WI38 (cell line): ENCODE measurements around the gene DSTN.

ENCODE experiments used
- H3K4me3 ChIP-seq: 2 replicates; pipeline ENCODE4 v1.5.1; 2011; ENCODE audit warnings: low read depth, mild to moderate bottlenecking, control low read depth, low read length
- TF ChIP-seq, protein P1 (sequence below): IDR thresholded peaks from 2 replicates; pipeline ENCODE4 v1.5.1; 2012; ENCODE audit warnings: low read depth, mild to moderate bottlenecking, control low read depth, low read length

DSTN gene

DNA sequence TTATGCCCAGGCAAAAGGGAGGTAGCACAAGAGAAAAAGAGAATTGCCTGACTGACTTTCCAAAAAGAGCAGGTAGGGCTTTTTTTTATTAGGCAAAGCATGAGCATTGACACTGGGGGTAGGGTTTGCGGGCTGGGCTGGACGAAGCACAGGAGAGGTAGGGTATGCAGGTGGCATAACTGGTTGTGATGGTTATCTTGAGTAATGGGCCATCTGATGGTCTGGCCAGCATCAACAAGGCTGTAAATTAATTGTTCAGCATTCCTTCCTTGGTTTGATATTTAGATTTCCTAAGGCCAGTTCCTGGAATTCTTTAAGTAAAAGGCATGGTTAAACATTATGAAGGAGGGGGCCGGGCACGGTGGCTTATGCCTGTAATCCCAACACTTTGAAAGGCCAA, 24.7 kb upstream of the DSTN start:
- no peak overlapping the region for H3K4me3 ChIP-seq
- TF ChIP-seq, protein P1, sequence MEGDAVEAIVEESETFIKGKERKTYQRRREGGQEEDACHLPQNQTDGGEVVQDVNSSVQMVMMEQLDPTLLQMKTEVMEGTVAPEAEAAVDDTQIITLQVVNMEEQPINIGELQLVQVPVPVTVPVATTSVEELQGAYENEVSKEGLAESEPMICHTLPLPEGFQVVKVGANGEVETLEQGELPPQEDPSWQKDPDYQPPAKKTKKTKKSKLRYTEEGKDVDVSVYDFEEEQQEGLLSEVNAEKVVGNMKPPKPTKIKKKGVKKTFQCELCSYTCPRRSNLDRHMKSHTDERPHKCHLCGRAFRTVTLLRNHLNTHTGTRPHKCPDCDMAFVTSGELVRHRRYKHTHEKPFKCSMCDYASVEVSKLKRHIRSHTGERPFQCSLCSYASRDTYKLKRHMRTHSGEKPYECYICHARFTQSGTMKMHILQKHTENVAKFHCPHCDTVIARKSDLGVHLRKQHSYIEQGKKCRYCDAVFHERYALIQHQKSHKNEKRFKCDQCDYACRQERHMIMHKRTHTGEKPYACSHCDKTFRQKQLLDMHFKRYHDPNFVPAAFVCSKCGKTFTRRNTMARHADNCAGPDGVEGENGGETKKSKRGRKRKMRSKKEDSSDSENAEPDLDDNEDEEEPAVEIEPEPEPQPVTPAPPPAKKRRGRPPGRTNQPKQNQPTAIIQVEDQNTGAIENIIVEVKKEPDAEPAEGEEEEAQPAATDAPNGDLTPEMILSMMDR, result no peak

DNA sequence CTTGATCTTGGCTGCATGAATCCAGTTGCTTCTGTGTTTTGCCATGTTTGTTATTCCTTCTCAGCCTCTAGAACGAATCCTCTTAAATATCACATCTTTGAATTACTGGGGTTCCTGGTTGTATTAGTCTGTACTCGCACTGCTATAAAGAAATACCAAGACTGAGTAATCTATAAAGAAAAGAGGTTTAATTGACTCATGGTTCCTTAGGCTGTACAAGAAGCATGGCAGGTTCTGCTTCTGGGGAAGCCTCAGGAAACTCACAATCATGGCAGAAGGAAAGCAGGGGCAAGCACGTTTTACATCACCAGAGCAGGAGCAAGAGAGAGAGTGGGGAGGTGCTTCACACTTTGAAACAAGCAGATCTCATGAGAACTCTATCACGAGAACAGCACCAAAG, 20.7 kb upstream of the DSTN start:
- H3K4me3 ChIP-seq, result no peak overlapping the region
- TF ChIP-seq, protein P1, result no peak

DNA sequence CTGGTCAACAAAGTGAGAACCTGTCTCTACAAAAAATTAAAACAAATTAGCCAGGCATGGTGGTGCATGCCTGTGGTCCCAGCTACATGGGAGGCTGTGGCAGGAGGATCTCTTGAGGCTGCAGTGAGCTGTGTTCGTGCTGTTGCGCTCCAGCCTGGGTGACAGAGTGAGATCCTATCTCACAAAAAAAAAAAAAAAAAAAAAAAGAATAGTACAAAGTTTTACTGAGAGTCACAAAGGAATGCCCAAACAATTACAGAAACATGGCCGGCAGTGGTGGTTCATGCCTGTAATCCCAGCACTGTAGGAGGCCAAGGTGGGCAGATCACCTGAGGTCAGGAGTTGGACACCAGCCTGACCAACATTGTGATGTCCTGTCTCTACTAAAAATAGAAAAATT, 14.8 kb upstream of the DSTN start:
- TF ChIP-seq, protein P1, result no peak
- H3K4me3 ChIP-seq, result no peak overlapping the region

DNA sequence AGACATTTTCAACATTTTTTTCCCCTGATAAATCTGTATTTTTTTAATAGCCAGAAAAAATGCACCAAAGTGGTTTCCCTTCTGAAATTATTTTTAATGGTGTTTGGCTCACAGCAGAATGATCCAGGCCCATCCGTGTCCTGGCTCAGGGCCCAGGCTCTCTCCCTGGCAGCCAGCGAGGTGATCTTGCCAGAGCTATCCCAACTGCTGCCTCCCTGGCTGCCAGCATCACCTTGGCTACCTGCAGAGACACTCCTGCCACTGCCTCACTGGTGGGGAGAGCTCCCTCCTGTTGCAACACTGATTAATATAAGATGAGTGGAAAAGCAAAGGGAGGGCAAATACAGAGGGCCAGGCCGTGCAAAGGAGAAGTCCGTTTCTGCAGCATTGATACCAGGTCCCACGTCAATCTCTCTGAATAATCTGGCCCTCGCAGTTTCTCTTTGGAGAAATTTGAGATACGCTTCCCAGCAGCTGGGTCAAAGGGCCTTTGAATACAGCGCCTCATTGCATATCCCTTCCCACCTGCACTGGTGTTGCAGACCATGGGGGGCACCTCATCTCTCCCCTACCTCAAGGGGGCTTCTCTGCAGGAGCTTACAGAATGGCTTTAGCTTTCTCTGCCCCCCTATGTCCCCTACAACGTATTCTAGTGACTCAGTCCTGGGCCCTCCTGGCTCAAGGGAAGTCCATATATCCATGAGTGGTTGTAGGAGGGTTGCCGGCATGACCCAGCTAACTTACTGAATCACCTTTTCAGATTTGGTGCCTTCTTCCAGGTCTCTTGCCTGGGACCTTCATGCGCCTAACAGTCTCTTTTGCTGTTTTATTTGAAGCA, 12.8 kb upstream of the DSTN start:
- TF ChIP-seq, protein P1, result no peak
- H3K4me3 ChIP-seq, result peak overlapping the region; percentile 19; the same call in 1 of the 2 replicates

DNA sequence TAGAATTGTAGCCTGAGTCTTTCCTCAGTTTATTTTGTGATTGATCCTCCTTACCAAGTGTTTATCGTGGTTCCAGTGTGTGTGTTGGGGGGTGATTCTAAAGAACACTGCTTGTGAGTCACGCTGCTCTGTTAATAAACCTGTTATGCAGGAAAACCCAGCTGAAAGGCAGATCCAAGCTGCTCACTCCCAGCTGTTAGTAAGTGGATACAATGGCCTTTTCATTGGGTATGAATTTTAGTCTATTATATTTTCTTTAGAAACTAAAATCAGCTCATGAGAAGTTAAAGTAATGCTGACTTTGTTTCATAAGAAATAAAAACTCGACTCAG, 12.2 kb upstream of the DSTN start:
- TF ChIP-seq, protein P1, result no peak
- H3K4me3 ChIP-seq, result peak overlapping the region; percentile 19; the same call in 1 of the 2 replicates

DNA sequence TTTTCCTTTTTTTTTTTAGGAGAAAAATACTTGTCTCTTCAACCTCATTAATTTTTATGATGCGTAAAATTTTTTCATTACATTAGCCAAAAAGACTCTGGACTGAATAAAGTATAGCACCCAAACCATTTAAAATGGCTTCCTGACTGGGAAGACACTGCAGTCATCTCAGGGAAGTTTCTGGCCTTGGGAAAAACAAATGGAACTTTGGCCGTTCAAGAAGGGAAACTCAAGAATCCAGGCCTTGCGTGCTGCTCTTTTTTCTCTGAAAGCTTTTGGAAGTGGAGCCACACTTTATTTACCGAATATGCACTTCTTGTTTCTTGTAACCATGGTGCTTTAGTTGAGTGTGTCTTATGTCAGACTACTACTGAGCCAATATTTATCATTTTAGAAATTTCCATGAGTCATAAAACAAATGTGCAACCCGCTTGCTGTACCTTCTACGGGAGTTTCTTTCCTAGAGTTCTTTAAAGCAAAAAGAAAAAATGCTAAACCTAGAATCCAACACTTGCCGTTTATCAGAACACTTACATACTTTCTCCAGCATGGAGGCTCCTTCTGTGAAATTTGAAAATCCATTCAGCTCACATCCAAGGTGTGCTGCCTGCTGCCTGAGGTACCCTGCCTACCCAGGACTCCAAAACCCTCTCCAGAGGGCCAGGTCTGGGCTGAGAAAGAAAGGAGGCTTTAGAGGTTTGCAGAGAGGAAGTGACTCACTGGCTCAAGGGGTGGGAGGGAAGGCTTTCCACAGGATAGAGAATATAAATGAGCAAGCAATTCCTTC, 11.5 kb upstream of the DSTN start:
- TF ChIP-seq, protein P1, result no peak
- H3K4me3 ChIP-seq, result peak overlapping the region; percentile 34

DNA sequence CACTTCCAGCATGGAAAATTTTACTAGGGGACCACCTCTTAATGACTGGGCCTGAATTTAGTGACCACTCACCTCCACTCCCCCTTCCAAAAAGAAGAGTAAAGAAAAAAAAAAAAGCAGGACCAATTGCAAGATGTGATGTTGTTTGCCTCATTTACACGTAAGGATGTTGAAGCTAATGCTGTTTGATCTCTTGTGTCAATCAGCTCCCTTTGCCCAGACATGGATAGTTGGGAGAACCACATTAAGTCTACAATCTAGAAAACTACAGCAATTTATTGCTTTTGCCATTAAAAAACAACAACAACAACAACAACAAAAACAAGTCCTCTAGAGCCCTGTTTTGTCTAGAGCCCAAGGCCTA, 11.0 kb upstream of the DSTN start:
- H3K4me3 ChIP-seq, result peak overlapping the region; percentile 3; the same call in 1 of the 2 replicates

More for the DNA sequence above, 11.0 kb upstream of the DSTN start:
- TF ChIP-seq, protein P1, result no peak
